ENCODE data around the gene FIBCD1. TPM values are rescaled to one million over a fixed set of nuclear protein-coding genes. Genes with fewer than 3 reads are reported as not detected.

Gene FIBCD1
- total RNA-seq, 1 experiment from 2014 or later = 7.1 TPM

GRCh38 chr9:130970052-130970451 is 31.0 kb upstream of the FIBCD1 start:
- H3K27ac Mint-ChIP-seq = no peak overlapping the region
- H3K23ac ChIP-seq (ENCODE audit: insufficient read length, low read depth, low read length) = no peak overlapping the region
- H3K9me3 ChIP-seq (ENCODE audit: control insufficient read depth, low read depth, low read length) = no peaks in the 10 kb centered on the region
- no peak overlapping the region for H3K4me2 ChIP-seq (ENCODE audit: insufficient read depth, insufficient read length, low read length)
- no peak overlapping the region for H3K4ac ChIP-seq (ENCODE audit: low read depth, low read length)
- H4K91ac ChIP-seq (ENCODE audit: insufficient read length, low read depth, low read length) = no peak overlapping the region
- no peaks in the 10 kb centered on the region for H3K4me1 ChIP-seq (ENCODE audit: insufficient read depth, low read length)
- H3K79me2 ChIP-seq (ENCODE audit: insufficient read depth, low read length) = no peaks in the 10 kb centered on the region
- no peaks in the 10 kb centered on the region for H3K36me3 Mint-ChIP-seq (ENCODE audit: insufficient read depth in 1 of 3, low read depth in 3 of 3)
- no peaks in the 10 kb centered on the region for H3K27me3 ChIP-seq (ENCODE audit: insufficient read depth, low read length)
- peaks cover 0 to 13% of the 10 kb centered on the region in 2 experiments; a peak in 3 of 4 replicates for H3K4me1 Mint-ChIP-seq
- H3K9ac ChIP-seq (ENCODE audit: extremely low read depth, insufficient read length, low read length) = no peak overlapping the region
- no peak overlapping the region for H2BK20ac ChIP-seq (ENCODE audit: low read depth, low read length, poor library complexity, severe bottlenecking)
- no peak overlapping the region for H4K5ac ChIP-seq (ENCODE audit: insufficient read length, low read depth, low read length)
- no peak overlapping the region for H2AFZ ChIP-seq (ENCODE audit: low read length)
- no peak overlapping the region for H3K14ac ChIP-seq (ENCODE audit: insufficient read depth, low read length)
- no peak for DNase-seq
- no peak overlapping the region for H2AK5ac ChIP-seq (ENCODE audit: insufficient read length, low read length)
- no peak overlapping the region for H2BK120ac ChIP-seq (ENCODE audit: low read depth, low read length, poor library complexity, severe bottlenecking)
- no peak overlapping the region for H3K18ac ChIP-seq (ENCODE audit: insufficient read length, low read depth, low read length)
- TF ChIP-seq CTCF (conservative IDR thresholded peaks at IDR 0.05) = no peak
- no peak overlapping the region for H4K8ac ChIP-seq (replicated peaks; ENCODE audit: insufficient read length, low read depth, low read length)
- no peak overlapping the region for H3K56ac ChIP-seq (ENCODE audit: insufficient read length, low read depth, low read length)
- no peaks in the 10 kb centered on the region for H3K79me1 ChIP-seq (ENCODE audit: insufficient read depth, low read depth, low read length, poor library complexity, severe bottlenecking)
- no peaks in the 10 kb centered on the region for H3K23me2 ChIP-seq (ENCODE audit: insufficient read length, low read depth, low read length, poor library complexity, severe bottlenecking)
- H4K20me1 ChIP-seq (ENCODE audit: control insufficient read depth, insufficient read depth, insufficient read length) = no peaks in the 10 kb centered on the region
- H2BK5ac ChIP-seq (ENCODE audit: insufficient read length, low read length) = no peak overlapping the region
- no peak overlapping the region for H3K27ac ChIP-seq (ENCODE audit: insufficient read length, low read depth, low read length)
- no peak overlapping the region for H2BK12ac ChIP-seq (ENCODE audit: insufficient read length, low read depth, low read length)
- H3K9me3 Mint-ChIP-seq = no peaks in the 10 kb centered on the region; a peak in 1 of 5 replicates
- H3K4me3 Mint-ChIP-seq = no peak overlapping the region
- H3K27me3 Mint-ChIP-seq (ENCODE audit: low read depth) = peaks cover 17% of the 10 kb centered on the region
- no CpG with 5 or more reads among the region's 12 CpGs for WGBS (ENCODE audit: extremely low coverage, insufficient read length, low lambda C conversion rate)
- no peak overlapping the region for H3T11ph ChIP-seq (ENCODE audit: low read length)
- no peak overlapping the region for H2BK15ac ChIP-seq (ENCODE audit: low read depth, low read length)

All from H9 (cell line).